ENCODE measurements around the gene TUBGCP6.
"Not testable (repeated sequence)": the region's sequence is repeated elsewhere in the genome, so short reads cannot be mapped to it uniquely, and the experiment has no call there.

The TUBGCP6 gene

GRCh38 chr22:50209893-50210292, 34.9 kb downstream of the TUBGCP6 start:
- DNase-seq = peak; percentile 67 to 69

GRCh38 chr22:50208939-50209892, 35.6 kb downstream of the TUBGCP6 start:
- no peak for DNase-seq

- DNase-seq = no peak
Observed at GRCh38 chr22:50208430-50208938, 36.3 kb downstream of the TUBGCP6 start.

- no peak for DNase-seq
Observed at GRCh38 chr22:50207383-50208140, 37.3 kb downstream of the TUBGCP6 start.

GRCh38 chr22:50206599-50206998, 38.2 kb downstream of the TUBGCP6 start:
- DNase-seq = no peak

- DNase-seq = no peak
Observed at GRCh38 chr22:50205781-50206569, 38.8 kb downstream of the TUBGCP6 start.

GRCh38 chr22:50204998-50205397, 39.8 kb downstream of the TUBGCP6 start:
- DNase-seq = not testable (repeated sequence)

GRCh38 chr22:50204571-50204970, 40.3 kb downstream of the TUBGCP6 start:
- DNase-seq = no peak

GRCh38 chr22:50203288-50203687, 41.5 kb downstream of the TUBGCP6 start:
- no peak for DNase-seq

GRCh38 chr22:50202130-50202666, 42.6 kb downstream of the TUBGCP6 start:
- no peak for DNase-seq

- DNase-seq = no peak
Observed at GRCh38 chr22:50201191-50202129, 43.4 kb downstream of the TUBGCP6 start.

- DNase-seq = peak; percentile 89 to 90
Observed at GRCh38 chr22:50200461-50201190, 44.2 kb downstream of the TUBGCP6 start, which contains the start of gene SELENOO. Gene SELENOO (plus strand): TSS chr22:50201011. CDS start chr22:50201037, 26 bp downstream.

- DNase-seq = no peak
Observed at GRCh38 chr22:50199829-50200460, 44.9 kb downstream of the TUBGCP6 start.

- no peak for DNase-seq
Observed at GRCh38 chr22:50199251-50199721, 45.5 kb downstream of the TUBGCP6 start.

GRCh38 chr22:50198624-50199017, 46.2 kb downstream of the TUBGCP6 start:
- DNase-seq = no peak

GRCh38 chr22:50197856-50198623, 46.8 kb downstream of the TUBGCP6 start:
- no peak for DNase-seq

GRCh38 chr22:50197000-50197800, 47.6 kb downstream of the TUBGCP6 start:
- no peak for DNase-seq

- DNase-seq = no peak
Observed at GRCh38 chr22:50196256-50196655, 48.6 kb downstream of the TUBGCP6 start.

All from stimulated activated CD4-positive, alpha-beta T cell treated with anti-CD3 and anti-CD28 coated beads, Interleukin-2, amount 100 ng/mL, for 48 hours (primary cell).